GM21447 (cell line): ENCODE results near the gene POC1B.

ENCODE experiments used
- ATAC-seq: cut with Tn5 transposase; IDR thresholded peaks from one replicate; pipeline ENCODE4 v1.9.1; 2021; ENCODE audit not compliant: unreplicated experiment

The POC1B gene

GRCh38 chr12:89389755-89390661, 135.8 kb downstream of the POC1B start:
- peak; percentile 80 for ATAC-seq

- no peak for ATAC-seq
These were observed 139.7 kb downstream of the POC1B start for GRCh38 chr12:89386138-89386537.

- no peak for ATAC-seq
These were observed 141.0 kb downstream of the POC1B start for GRCh38 chr12:89384807-89385206.

GRCh38 chr12:89384050-89384758, 141.6 kb downstream of the POC1B start:
- ATAC-seq, result no peak

- ATAC-seq, result no peak
These were observed 142.4 kb downstream of the POC1B start for GRCh38 chr12:89383235-89384049.

- ATAC-seq, result no peak
These were observed 143.5 kb downstream of the POC1B start for GRCh38 chr12:89382328-89382727.

- ATAC-seq, result no peak
These were observed 145.9 kb downstream of the POC1B start for GRCh38 chr12:89379839-89380467.

- ATAC-seq, result no peak
These were observed 146.6 kb downstream of the POC1B start for GRCh38 chr12:89379148-89379838.

GRCh38 chr12:89376844-89377243, 149.0 kb downstream of the POC1B start:
- no peak for ATAC-seq

GRCh38 chr12:89376202-89376529, 149.7 kb downstream of the POC1B start:
- ATAC-seq, result no peak

- no peak for ATAC-seq
These were observed 151.9 kb downstream of the POC1B start for GRCh38 chr12:89373763-89374572.

GRCh38 chr12:89372584-89373370, 153.1 kb downstream of the POC1B start:
- ATAC-seq, result no peak

- no peak for ATAC-seq
These were observed 155.0 kb downstream of the POC1B start for GRCh38 chr12:89370850-89371249.

GRCh38 chr12:89370421-89370831, 155.4 kb downstream of the POC1B start:
- no peak for ATAC-seq
